Inflammatory macrophage treated with lipopolysaccharide for 1 hour (primary cell): ENCODE measurements around the gene VPS35L.
"Not testable (repeated sequence)": the region's sequence is repeated elsewhere in the genome, so short reads cannot be mapped to it uniquely, and the experiment has no call there.

Experiments
- DNase-seq, 2 donors: peaks; one replicate each; pipeline ENCODE4 v3.0.0-alpha.2; 2020 to 2022

The VPS35L gene

DNA sequence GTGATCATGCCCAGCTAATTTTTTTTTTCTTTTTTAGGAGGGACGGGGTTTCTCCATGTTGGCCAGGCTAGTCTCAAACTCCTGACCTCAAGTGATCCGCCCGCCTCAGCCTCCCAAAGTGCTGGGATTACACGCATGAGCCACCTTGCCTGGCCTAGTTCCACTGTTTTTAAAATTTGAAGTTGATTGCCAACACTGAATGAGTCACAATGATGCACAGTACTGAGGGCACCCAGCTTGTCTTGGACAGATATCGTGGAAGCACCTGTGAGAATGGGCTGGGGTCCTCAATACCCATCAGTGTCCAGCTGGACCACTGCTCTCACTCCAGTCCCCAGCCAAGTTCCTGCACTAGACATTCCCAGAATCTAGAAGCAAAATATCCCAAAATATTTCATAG, 160.1 kb downstream of the VPS35L start:
- DNase-seq = no peak

DNA sequence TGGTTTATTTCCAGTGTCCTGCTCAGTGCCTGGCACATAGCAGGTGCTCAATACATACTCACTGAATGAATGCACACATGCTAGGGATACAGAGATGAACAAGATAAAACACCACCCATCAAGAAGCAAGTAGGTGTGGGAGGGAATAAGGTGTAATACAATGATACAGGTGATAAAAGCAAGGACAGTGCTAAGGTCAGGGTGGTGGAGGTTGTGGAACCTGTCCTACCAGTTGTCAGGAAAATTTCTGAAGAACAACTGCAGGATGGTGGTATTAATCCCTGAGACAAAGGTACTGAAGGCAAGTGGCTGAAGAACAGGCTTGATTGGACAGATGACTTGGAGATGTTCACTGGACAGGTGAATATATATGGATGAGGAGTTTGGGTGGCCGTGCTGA, 160.7 kb downstream of the VPS35L start:
- DNase-seq = no peak

DNA sequence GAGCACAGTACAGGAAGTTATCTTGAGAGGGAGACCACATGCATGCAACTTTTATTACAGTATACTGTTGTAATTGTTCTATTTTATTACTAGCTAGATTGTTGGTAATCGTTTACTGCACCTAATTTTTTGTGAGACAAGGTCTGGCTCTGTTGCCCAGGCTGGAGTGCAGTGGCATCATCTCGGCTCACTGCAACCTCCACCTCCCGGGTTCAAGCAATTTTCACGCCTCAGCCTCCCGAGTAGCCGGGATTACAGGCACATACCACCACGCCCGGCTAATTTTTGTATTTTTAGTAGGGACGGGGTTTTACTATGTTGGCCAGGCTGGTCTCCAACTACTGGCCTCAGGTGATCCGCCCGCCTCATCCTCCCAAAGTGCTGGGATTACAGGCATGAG, 161.2 kb downstream of the VPS35L start:
- DNase-seq = not testable (repeated sequence)

DNA sequence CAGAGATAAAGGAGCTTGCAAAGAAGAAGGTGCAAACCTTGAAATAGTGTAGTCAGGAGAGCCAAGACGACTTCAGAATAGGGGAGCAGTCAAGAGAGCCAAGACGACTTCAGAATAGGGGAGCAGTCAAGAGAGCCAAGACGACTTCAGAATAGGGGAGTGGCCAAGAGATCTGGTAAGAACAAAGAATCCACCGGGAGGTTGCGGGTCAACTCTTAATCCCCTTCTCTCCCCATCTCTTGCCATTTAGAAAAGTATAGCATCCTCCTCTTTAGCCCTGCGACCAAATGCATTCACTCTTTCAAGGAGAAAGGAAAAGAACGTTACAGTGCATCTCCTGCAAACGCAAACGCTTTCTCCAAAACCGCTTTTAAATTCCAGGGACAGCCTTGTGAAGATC, 161.8 kb downstream of the VPS35L start:
- DNase-seq = no peak

DNA sequence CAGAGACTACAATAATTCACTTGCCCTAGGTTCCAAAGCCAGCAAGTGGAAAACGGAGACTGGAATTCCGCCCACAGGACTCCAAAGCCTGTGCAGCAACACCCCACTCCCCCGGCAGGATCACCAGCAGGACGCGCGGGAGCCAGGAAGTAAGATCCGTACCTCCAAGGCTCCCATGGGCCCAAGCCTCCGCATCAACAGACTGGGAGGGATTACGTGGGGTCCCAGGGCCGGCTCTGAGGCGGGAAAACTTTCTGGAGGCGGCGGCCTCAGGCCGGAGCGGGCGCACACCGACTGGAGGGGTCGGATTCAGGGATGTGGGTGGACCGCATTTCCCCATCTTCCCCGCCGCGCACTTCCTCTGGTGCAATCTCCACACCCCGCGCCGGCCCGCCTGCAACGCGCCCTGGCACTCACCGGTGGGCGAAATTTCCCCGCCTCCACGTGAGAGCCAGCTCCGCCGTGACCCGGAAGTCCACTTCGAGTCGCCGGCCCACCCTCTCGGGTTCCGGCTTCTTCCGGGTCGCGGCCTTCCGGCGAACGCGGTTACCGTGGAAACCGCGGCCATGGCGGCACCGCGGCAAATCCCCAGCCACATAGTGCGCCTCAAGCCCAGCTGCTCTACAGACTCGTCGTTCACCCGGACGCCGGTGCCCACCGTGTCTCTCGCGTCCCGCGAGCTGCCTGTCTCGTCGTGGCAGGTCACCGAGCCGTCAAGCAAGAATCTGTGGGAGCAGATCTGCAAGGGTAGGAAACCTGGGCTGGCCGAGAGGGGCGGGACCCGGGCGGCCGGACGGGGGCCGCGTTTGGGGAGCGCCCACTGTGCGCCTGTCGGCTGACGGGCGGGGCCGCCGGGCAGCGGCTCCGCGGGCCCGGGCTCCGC, 162.5 kb downstream of the VPS35L start, which contains the start of the genes IQCK and KNOP1:
IQCK (plus strand) TSS at position 531 of the 883 bp plus-strand sequence; CDS start at position 567, 36 bp downstream.
KNOP1 (minus strand) TSS at position 487 of the 883 bp plus-strand sequence. CDS start 3,192 bp downstream, outside the sequence.
- DNase-seq = peak; percentile 91

DNA sequence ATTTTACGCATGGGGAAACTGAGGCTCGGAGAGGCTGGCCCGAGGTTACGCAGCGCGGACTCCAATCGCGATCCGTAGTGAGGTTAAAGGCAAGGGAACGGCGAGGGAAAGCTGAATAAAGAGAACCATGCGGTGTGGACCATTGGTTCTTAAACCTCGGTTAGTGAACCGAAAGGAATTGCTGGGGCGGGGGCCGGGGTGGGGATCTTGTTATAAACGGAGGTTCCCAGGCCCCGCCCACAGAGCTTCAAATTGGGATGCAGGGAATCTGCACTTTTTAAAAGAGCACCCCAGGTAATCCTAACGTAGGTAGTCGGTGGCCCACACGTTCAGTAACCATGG, 163.1 kb downstream of the VPS35L start:
- DNase-seq = peak in 1 of 2 donors; percentile 21

DNA sequence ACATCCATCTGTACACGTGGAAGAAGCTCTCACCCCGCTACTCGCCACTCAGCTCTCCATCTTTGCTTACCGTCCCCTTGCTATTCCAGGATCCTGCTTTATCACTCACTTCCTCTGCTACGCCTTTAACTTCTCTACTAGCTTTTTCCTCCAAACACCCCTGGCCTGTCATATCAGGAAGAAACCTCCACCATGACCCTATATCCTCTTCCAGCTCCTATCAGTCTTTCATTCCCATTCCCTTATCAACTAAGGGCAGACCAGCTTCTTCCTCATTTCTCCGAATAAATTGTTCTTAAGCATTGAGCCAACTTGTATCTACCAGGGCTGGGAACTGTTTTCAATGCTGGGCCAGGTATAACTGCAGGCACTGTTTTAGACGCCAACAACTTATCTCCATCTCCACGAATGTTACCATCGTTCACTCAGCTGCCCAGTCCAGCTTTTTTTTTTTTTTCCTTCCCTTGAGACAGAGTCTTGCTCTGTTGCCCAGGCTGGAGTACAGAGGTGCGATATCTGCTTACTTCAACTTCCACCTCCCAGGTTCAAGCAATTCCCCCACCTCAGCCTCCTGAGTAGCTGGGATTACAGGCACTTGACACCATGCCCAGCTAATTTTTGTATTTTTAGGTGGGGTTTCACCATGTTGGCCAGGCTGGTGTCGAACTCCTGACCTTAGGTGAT, 166.9 kb downstream of the VPS35L start:
- no peak for DNase-seq

DNA sequence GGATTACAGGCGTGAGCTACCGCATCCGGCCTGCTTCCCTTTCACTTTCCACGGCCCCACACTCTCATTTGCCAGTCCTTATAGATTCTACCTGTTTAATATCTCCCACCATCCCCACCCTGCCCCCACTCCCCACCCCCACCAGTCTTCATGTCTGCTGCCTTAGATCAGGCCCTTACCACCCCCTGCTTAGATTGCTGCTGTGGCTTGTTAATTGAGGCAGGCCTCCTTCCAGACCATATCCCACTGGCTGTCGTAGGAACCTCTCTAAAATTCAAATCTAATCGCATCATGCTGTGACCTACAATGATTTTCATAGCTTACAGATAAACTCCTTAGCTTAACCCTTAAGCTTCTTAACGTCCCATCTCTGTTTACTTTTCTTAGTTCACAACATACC, 167.5 kb downstream of the VPS35L start:
- no peak for DNase-seq

DNA sequence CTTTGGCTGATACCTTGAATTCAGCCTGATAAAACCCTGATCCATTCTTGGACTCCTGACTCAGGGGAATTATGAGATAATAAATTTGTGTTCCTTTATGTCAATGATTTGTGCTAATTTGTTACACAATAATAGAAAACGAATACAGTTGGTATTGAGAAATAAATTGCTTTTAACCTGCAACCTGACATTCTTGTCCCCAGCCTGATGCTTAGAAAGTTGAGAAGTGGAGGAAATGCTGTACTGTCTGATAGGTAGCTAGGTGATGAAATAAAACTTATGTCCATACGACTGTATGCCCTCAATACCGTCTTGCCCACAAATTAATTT, 173.1 kb downstream of the VPS35L start:
- no peak for DNase-seq

DNA sequence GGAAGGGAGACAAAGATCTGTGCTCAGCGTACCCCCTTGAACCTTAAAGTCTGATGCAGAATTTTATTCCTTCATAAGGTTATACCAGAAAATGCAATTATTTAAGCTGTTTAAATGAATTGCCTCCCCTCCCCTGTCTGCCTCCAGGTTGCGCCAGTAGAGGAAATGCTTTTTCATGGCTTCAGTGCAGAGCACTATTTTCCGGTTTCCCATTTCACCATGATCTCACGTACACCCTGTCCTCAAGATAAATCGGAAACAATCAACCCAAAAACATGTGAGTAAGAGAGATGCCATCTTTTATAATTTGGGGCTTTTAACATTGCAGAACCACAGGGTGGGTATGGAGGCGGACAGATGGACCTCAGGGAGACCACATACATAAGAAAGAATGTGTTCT, 178.0 kb downstream of the VPS35L start:
- DNase-seq = no peak

DNA sequence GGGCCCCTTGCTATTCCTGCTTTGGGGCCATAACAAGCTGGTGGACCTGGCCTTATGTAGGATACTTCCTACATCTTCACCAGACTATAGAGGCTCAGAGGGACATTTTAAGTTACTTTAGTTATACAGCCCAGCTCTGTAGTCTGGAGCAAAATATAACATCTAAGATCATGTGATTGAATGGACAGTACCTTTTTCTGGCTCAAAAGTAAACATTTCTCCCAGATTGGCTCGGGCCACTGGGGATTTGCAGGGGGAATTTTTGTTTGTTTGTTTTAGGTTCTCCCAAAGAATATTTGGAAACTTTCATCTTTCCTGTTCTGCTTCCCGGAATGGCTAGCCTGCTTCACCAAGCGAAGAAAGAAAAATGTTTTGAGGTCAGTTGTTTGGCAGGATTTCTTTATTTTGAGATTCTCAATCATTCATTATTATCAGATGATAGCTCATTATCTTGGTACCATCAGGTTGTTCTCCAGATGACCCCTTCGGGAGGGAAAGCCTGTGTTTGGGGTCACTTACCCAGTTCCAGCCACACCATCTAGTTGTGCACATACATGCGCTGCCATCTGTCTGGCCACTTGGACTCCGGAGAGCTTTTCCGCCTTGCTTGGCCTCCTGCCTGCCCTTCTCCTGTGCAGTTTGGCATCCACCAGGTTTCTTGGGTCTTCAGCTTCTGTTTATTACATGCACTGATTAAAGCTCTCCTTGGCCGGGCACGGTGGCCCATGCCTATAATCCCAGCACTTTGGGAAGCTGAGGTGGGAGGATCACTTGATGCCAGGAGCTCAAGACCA, 179.8 kb downstream of the VPS35L start:
- no peak for DNase-seq

DNA sequence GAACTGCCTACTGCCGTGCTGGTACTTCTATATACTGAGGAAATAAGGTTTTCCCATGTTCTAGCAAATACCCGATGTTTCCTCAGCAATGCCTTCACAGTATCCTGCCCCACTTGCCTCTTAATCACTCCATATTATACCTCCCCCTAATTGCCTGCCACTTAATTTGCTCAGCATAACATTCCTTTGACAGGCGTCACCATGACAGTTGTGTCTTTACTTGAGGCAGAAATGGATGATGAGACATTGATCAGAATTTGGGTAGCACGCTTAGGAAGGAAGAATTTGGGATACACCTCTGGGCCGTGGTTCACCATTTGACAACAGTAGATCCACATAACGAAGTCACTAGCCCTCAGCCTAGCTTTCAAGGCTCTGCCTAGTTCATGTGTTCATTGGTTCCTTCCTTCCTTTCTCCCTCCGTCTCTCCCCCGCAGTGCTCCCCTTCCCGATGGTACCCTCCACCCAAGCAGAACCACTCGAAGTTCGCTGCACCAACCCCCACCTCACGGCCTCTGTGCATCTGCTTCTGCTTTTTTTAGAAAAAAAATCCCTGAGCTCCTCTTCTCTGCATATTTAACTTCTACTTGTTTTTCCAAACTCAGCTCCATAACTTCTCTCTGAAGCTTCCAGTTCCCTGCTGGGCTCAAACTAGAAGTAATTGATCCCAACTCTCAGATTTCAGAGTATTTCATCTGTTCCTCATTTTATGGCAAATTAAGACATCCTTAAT, 182.0 kb downstream of the VPS35L start:
- DNase-seq = peak; percentile 16 to 19

DNA sequence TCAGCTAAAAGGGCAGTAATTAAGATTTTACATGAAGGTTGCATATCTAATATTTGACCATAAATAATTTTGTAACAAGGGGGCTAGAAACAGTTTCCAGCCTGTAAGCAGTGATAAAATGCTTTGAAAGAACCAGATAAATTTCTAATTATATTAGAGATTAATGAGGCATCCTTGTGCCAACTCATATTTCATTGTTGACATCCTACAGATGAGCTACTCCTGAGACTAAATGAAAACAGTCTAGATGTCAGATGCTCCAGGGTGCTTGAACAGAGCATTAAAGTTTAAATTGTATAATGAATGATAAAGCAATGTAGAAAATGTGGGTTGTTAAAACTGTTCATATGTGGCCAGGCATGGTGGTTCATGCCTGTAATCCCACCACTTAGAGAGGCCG, 185.9 kb downstream of the VPS35L start:
- DNase-seq = no peak

DNA sequence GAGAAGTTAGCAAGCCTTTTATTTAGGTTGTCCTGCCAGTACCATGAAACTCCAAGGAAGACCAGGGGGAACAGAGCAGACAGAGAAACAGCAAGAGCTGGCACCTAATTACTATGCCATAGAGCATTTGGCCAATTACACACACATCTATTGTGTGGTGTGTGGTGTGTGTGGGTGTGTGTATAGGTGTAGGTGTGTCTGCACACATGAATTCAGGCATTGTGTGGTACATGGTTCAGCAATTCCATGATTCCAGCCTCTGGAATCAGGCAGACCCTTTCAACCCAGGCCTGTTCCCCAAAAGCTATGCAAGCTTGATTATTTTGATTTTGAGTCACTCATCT, 188.3 kb downstream of the VPS35L start:
- no peak for DNase-seq

DNA sequence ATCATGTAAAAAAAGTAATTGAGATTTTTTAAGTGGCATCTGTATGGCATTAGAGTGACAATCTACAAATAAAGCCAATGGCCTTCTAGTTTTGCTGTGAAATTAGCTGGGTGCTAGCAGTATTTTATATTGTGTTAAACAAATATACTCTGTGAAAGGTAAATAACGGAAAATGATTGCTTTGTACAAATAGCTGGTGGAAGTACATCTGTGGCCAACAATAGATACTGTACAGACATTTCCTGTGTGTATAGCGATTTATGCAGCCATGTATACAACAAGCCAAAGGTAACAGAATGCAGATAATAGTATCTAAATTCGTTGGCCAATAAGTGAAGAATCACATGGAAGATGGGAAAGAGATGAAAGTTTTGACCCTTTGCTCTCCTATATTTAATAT, 189.2 kb downstream of the VPS35L start:
- DNase-seq = no peak

DNA sequence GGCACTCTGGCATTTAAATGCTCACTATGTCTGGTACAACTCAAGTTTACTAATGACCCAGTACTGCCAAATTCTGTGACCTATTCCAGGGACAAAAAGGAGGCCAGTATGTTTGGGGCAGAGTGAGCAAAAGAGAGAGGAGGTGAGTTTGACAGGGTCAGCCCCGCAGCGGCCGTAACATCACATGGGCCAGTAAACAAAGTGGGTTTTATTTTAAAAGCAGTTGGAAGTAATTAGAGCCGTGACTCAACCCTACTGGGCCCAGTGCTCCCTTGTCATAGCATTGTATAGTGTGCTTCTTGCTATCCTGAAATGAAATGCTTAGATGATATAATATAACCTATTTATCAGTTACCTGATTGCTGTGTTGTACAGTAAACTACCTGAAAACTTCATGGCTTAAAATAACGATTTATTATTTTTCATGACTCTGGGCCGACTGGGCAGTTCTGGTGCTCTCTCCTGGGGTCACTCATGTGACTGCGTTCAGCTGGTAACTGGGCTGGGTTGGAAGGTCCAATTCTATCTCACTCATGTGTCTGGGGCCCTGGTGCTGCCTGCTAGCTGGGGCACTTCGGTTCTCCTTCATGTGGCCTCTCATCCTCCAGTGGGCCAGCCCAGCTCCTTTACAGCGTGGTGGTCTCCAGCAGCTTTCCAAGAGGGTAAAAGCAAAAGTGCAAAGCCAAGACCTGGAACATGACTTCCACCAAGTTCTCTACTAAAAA, 189.9 kb downstream of the VPS35L start:
- DNase-seq = no peak

DNA sequence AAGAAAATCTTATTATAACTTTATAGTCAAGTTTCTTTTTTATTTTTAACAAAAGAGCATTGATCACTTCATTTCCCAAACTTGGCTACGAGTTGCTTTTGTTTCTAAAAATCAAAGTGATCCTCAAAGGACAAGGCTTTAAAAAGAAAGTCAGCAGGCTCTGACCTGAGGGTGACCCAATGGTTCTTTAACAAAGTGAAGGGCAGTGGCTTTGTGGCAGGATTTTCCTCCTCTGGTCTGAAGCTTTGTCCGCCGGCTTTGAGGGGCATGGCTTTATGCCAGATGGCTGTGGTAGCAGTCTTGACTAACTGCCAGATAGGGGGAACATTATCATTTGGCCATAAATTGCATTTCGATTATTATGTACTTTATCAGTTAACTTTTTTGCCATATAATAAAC, 191.1 kb downstream of the VPS35L start:
- DNase-seq = no peak

DNA sequence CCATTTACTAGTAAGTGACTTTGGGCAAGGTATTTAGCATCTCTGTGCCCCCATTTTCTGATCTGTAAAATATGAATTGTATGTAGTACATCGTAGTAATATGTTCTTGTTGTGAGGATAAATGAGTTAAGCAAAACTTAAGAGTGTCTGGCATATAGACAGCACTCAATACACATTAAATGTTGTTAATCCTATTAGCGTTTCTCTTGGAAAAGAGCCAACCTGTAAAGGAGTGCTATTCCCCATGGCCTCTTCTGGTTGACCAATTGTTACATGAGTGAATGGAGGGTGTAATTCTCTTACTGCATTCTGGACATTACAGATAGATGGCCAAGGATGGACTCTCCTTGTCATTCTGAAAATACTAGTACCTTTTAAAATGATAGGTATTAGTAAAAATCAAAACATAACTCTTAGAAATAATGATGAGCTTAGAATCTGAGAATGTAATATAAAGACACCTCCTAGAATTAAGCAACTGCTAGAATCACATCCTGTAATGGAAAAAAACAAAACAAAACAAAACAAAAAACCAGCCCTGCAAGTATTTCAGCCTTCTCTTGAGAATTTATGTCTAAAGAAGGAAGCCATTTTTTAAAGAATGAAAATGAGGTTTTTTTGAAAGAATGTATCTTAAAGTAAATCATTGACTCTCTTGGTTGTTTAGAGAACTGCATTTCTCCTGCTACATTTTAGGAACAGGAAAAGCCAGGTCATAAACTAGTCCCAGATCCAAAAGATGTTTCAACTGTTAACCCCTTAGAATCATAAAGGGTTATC, 193.1 kb downstream of the VPS35L start:
- no peak for DNase-seq

DNA sequence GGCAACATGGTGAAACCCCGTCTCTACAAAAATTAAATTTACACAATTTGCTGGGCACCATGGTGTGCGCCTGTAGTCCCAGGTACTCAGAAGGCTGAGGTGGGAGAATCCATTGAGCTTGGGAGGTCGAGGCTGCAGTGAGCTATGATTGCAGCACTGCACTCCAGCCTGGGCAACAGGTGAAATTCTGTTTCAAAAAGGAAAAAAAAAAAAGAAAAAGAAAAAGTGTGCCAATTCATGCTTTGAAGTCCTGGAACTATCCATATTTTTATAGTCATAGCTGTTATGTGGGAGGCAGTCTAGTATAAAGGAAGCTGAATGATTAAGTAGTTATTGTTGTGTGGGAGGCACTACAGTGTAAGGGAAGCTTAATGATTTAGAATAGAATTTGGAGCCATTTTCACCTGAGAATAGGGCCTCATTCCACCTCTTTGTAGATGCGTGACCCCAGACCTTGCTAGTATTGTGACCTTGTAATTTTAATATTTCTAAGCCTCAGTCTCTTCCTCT, 194.1 kb downstream of the VPS35L start:
- DNase-seq = peak in 1 of 2 donors; percentile 34
